HG03196 (cell line): ENCODE data around the gene SGCD.

Experiments
- ATAC-seq: cut with Tn5 transposase; IDR thresholded peaks from one replicate; pipeline ENCODE4 v1.9.1; 2021; ENCODE audit not compliant: unreplicated experiment

The SGCD gene

DNA sequence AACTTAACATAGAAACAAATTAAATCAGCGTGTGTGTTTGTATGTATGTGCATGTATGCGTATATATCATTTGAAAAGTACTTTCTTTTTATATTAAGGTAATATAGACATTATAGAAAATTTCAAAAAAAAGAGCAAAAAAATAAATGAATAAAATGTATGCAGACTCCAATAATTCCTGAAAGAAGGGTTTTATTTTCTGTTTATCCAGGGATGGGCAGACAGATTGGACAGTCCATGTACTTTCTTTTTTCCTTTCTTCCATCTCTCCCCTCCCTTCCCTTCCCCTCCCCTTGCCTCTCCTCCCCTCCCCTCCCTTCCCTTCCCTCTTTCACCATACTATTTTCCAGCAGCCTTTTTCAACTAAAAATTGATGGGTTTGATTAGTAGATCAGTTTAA is 123.8 kb downstream of the SGCD start:
- ATAC-seq: no peak

DNA sequence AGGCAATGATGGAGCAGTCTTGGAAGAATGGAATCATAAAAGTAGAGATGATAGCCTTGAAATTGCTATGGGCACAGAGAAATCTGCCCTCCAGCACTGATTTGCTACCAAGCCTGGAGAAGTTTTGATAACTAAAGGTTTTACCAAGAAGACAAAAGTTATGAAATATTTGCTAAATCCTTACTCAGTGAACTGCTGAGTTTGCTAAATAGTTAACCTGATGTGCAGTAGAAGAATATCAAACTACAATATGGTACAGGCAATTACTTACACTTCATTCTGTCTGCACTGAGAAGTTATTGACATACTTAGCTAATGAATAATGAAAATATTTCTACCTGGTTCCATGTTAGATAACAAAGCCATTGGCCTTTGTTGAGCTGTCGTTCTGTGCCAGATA is 124.5 kb downstream of the SGCD start:
- ATAC-seq: no peak

DNA sequence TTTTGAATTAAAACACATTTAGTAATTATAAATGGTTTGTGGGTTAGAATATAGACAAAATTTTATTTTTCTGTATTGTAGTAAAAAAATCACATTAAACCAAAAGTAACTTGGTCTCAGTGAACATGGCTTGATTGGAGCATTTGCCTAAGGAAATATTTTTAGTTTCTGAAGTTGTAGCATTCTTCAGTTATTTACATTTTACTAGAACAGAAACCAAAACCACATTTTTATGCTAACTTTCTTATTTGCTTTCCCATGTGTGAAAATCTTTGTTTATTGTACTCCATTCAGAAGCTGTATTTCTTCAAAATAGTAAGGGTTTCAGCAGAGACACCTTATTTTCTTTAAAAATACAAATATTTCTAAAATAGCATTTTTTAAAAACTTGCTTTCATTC is 129.9 kb downstream of the SGCD start:
- ATAC-seq: no peak

DNA sequence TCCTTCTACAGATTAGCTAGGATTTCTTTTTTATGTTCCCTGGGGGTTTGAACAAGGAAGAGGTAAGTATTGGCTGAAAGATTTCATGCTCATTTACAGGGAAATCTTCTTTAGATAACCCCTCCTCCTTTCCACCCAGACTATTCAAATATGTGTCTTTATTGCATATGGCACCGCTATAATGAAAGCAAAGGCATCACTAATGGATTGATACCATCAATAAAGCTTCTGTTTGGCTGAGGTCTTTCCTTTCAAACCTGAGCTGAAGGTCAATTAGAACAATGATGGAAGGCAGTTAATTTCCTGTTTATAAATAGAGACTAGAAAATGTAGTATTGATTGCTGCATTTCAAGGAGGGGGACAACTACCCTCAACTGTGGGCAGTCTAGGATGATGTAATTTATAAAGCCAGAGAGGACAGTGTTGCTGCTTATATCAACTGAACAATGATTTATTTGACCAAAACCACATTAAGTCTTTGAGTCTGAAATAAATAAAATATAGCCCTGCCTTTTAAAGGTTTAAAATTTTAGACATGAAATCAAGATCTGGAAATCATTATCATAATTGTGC is 132.9 kb downstream of the SGCD start:
- ATAC-seq: no peak

DNA sequence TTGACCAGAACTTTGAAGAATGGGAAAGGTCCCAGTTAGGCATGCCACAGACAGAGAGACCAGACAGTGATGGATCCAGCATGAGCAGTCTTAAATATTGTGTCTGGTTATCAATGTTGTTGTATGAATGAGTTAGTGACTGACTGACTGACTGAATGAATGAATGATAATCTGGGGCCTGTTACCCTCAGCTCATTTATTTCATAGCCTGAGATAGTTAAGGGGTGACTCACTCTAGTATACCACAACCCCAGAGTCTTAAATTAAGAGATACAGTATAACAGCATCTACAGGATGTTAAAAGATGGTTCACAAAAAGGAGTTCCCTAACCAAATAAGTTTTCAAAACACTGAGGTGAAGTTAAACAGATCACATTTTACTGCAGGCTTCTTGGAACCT is 133.5 kb downstream of the SGCD start:
- ATAC-seq: no peak

DNA sequence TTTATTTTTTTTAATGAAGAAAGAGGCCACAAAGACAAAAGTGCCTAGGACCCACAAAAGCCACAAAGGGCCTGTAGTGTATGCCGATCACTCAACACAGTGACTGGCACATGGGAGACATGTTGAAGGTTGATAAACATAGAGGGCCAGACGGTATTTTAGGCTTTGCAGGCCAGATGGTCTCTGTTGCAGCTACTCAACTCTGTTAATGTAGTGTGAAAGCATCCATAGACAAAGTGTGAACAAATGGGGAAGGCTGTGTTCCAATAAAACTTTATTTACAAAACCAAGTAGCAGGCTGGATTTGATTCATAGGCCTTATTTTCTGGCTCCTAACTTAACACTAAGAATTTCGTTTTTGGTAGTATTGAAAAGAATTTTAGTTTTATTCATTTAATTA is 139.9 kb downstream of the SGCD start:
- no peak for ATAC-seq

DNA sequence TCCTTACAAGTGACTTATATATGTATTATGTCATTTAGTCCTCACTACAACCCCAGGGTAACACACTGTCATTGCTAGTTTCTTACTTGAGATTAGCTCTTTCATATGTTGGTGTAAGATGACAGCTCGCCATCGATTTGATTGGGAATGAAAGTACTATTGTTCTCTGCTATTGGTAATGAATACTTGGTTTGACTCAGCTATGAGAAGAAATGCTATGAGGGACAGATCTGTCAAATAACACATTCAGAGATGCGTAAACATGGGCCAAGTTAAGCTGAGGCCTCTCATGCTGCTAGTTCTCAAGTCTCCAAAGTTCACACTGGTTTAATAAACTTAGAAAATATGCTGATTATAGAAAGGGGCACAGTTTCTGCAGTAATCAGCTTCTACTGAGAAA is 142.7 kb downstream of the SGCD start:
- ATAC-seq: no peak

DNA sequence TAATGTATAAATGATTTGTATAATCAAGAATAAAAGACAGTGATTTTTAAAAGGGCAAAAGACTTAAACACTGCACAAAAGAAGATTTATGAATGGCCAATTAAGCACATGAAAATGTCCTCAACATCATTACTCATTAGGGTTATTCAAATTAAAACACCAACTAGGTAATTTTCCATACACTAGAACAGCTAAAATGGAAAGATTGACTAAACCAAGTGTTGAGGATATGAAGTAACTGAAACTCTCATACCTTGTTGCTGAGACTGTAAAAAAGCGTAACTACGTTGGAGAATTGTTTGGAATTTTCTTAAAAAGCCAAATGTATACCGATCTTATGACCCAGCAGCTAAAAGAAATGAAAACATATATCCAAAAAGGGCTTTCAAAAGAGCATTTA is 144.9 kb downstream of the SGCD start:
- ATAC-seq: no peak

DNA sequence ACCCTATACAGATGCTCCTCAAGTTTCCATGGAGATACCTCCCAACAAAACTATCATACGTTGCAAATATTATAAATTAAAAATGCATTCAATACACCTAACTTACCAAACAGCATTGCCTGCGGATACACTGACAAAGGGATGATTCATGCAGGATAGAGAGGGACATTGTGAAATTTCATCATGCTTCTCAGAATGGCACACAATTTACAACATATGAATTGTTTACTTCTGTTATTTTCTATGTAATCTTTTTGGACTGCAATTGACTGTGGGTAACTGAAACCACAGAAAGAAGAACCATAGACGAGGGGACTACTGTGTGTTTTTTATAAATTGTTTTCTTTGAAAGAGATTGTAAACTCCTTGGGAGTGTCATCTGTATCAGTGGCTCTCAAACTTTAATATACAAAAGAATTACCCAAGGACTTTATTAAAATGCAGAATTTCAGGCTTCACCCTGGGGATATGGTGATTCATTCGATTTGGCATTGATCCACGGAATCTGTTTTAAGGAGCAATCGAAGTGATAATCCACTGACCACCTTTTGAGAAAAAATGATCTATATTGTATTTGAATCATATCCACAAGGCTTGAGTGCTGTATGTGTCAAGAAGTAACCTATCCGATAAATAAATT is 146.4 kb downstream of the SGCD start:
- no peak for ATAC-seq

DNA sequence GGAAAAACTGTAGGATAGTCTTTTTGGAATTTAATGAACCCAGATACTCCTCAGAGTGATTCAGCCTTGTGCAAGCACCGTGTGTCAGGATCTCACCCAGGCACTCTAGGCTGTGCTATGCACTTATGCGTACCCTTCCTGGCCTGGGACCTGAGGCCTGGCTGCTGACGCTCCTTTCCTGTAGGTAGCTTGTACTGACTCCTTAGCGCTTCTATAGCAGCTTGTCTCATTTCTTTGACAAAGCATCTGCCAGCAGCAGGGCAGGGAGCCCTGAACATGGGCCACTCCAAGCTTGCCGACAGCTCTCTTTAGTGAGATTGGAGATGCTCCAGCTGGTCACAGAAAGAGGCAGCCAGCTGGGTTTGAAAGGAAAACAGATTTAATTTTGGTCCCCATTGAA is 147.3 kb downstream of the SGCD start:
- ATAC-seq: no peak

DNA sequence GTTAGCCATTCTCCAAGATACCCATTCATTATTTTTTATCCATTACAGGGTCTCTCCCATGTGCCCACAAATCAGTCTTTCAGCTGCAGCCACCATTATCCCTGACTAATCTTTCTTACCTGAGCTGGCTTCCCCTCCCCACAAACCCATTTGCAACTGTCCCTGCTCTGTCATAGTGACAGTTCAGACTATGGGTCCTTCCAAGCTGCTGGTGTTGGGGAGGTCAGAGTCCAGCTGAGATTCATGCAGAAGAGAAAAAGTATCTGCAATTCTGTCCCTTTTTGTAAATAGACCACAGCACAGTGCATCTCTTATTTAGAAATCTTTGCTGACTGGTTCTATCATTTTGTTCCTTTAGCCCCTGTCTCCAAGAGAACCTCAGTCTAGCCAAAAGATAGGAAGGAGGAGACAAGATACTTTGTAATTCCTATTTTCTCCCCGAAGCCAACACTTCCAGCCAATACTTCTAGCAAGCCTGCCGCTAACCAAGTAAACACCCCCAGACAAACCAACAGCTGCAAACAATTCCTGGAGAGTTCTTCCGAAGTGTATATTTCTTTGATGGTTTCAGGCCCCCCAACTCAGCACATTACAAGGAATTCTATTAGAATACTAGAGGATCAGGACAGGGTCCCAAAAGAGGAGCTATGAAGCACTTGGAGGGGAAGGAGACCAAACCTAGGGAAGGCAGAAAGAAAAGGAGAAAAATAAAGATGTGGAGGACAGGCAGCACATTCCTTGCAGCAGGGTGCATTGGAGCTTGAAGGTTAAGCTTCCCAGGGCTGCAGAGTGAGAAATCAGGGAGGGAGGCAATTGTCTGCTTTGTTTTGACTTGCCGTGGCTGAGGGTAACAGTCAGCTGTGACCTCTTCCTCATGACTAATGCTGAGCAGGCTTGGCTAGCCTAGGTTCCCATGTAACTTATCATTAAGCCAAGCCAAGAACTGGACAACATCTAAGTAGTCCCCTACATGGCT is 148.5 kb downstream of the SGCD start:
- ATAC-seq: no peak

DNA sequence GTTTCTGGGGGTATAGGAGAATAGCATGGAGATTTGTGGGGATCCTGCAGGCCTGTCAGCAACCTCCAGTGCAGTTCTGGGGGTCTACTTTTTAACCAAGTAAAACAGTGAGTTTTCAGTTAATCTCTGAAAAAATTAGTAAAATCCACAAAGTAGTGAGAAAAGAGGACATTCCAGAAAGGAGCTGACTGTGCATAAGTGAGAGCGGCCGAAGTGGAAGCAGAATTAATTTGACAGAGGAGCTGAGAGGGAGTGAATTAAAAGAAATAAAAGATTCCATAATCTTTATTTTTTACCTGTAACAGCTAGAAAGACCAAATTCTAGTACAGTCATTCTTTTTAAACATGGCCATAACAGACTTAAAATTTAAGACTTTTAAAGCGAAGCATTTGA is 149.2 kb downstream of the SGCD start:
- no peak for ATAC-seq

DNA sequence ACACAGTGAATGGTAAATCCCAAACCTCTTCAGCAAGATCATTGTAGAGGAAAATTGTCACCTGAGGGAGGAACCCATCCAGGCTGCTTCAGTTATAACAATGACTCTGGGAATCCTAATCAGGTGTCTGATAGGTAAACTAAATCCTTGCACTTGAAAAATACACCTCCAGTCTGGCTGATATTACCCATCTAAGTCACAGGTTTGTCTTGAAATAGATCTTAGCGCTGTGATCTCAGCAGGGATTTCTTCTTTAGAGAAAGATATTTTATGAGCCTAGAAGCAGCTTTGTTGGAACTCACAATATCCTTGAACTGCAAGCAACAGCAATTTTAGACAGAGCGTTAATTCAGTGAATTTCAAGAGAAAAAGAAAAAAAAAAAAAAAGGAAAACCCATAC is 149.7 kb downstream of the SGCD start:
- no peak for ATAC-seq

DNA sequence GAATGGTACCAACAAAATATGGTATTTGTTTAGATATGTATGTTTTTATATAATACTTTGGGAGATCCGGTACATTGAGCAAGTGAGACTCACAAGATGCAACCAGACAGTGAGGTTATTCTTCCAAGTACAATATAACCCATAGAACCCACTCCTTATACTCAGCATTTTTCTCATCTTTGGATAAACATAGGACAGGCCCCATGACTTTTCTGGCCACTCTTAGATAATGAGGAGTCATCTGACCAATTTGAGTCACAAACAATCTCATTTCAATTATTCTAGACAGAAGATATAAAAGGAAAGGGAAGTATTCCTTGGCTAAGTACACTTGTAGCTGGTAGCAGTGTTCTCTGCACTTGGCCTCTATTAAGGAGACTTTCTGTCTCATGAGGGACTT is 150.2 kb downstream of the SGCD start:
- ATAC-seq: no peak

DNA sequence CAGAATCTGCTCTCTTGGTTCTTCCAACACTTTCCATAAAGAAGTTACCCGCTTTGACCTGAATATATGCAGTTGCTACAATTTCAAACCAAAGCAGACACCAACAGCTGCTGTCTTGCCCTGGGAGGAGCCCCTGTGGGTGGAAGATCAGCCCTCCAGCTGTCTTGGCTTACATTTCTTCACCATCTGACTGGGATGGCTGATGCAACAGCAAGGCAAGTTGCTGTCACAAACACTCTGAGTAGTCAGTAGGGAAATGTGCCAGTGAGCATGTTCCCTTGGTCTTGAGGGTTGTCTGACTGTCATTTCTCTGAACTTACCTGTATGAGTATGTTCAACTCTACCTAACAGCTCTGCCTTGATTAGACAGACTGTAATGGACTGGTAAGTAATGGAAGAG is 152.9 kb downstream of the SGCD start:
- ATAC-seq: no peak

DNA sequence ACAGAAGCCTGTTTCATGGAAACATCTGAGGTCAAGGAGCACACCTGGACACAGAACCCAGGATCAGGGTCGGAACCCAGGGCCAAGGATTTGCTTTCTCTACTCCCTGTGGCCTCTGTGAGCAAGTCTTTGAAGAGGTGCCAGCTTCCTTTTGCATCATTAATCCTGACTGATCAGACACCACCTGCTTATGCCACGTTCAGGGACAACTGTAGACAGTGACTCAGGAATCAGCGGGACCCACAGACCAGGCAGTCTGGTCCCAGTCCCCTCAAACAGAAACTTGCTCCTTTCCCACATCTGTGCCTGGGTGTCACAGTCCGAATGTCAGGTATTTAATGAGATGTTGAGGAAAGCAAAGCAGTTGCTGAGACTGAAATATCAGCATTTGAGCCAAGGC is 154.8 kb downstream of the SGCD start:
- no peak for ATAC-seq

DNA sequence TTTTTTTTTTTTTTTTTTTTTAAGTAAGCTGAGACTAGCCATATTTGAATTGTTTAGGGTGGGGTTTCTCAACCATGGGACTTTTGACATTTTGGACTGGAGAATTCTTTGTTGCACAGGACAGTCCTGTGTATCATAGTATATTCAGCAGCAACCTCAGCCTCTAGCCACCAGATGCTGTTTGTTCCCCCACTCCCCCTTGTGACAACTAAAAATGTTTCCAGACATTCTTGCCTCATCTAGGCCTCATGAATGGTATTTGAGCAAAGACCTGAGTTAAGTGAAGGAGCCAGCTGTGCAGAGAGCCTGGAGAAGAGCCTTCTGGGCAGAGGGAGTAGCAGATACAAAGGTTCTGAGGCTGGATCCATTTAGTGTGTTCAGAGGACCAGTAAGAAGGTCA is 155.9 kb downstream of the SGCD start:
- no peak for ATAC-seq

DNA sequence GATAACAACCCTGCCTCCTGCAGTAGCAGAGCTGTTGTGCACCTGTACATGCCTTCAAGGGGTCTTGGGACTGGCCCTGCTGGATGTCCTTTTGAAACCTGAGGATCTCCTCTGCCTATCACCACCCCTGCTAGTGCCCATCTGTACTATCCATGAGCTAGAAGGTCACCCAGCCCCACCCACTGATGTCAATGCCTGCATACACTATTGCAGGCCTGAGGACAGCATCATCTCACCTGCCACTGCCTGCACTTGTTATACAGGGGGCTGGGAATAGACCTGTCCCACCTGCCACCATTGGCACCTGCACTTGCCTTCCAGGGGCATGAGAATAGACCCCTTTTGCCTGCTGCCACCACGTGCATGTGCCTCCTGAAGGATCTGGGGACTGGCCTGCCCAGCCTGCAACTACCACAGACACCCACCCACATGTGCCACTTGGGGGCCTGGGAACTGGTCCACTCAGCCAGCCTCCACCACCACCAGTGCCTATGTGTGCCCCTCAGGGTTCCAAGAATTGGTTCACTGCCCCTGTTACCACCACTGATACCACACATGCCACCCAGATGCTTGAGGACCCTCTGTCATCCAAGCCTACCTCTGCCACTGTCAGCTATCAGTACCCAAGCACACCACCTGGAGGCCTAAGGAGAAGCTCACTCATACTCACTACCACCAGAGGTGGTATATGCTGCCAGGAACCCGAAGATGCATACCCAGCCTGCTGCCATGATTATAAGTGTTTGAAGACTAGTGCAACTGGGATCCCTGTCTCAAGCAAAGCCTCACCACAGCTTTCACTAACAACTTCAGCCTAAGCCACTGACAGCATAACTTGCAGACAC is 159.7 kb downstream of the SGCD start:
- no peak for ATAC-seq

DNA sequence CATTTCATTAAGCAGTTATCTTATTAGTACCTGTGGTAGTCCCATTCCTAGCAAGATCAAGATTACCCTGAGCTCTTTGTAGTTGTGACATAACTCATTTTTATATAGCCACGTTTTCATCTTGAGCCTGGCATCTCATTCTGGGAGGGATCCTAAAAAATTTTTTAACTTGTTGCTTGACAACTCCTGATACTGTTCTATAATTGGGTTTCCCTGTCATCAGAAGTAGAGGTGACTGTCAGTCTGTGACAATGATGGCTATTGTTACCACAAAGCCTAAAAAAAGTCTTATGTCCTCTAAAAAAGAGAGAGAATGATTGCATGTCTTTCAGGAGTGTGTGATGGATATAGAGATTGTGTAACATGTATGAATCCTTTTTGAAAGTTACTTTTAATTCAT is 164.8 kb downstream of the SGCD start:
- no peak for ATAC-seq

DNA sequence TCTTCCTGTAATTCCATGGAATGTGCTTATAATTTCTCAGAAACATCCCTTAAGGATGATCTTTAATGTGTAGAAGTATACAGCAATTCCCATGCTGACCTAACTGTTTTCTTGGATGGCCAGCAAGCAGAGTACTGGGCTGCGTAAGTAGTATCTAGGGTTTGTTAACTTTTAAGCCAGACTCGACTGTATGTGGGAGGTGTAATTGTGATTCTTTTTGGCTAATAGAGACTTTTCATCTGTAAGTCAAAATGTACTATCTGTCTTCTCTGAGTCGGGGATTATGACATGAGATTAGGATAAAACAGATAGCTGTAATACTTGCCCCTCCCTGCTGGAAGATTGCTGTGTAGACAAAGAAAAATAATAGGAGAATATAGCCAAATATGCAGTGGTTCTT is 169.3 kb downstream of the SGCD start:
- no peak for ATAC-seq

DNA sequence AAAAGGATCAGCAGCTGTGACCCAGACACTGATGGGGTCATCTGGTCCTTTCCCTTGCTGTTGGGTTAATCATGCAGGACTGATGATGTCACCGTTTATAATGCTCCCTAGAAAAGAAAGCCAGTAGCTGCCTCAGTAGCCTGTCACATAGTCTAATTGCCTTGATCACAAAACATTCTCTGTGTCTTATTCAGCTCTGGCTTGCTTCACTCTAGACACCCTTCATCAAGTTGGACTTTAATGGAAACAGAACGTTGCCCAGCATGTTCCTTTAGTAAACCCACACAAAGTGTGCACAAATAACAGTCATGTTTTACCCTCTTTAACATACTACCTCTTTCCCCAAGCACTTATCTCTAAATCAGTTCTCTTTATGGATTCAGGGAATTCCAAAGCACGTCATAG is 170.8 kb downstream of the SGCD start:
- ATAC-seq: no peak
